GM06990 (cell line): ENCODE data around the gene DMAC2L.

Experiments used
- DNase-seq: peaks from one replicate; pipeline ENCODE4 v3.0.0-alpha.2; 2011; ENCODE audit not compliant: insufficient read length; ENCODE audit errors: extremely low read depth
- H3K27me3 ChIP-seq: replicated peaks from 2 replicates; pipeline ENCODE4 v1.6.0; 2011; ENCODE audit warnings: low read length; ENCODE audit not compliant: control insufficient read depth, insufficient read depth
- H3K36me3 ChIP-seq: 2 replicates; pipeline ENCODE4 v1.5.1; 2011; ENCODE audit warnings: low read length; ENCODE audit not compliant: control insufficient read depth, insufficient read depth
- H3K4me3 ChIP-seq: replicated peaks from 2 replicates; pipeline ENCODE4 v1.5.1; 2011; ENCODE audit warnings: low read depth, mild to moderate bottlenecking, control low read depth, low read length
- CTCF ChIP-seq: IDR thresholded peaks from 2 replicates; pipeline ENCODE4 v1.5.1; 2011; ENCODE audit warnings: low read length, control low read depth, mild to moderate bottlenecking, inconsistent platforms; ENCODE audit not compliant: insufficient read depth, poor library complexity, severe bottlenecking

DMAC2L gene

GRCh38 chr14:50272498-50272897 lies 39.6 kb upstream of the DMAC2L start:
- H3K36me3 ChIP-seq, result no peaks in the 10 kb centered on the region
- no peak for DNase-seq
- TF ChIP-seq CTCF, result no peak
- no peaks in the 10 kb centered on the region for H3K27me3 ChIP-seq
- H3K4me3 ChIP-seq, result no peak overlapping the region

- no peak for TF ChIP-seq CTCF
- H3K27me3 ChIP-seq, result no peaks in the 10 kb centered on the region
- H3K36me3 ChIP-seq, result no peaks in the 10 kb centered on the region
- H3K4me3 ChIP-seq, result no peak overlapping the region
- DNase-seq, result no peak
Observed at GRCh38 chr14:50285861-50286260, 26.3 kb upstream of the DMAC2L start.

DNA sequence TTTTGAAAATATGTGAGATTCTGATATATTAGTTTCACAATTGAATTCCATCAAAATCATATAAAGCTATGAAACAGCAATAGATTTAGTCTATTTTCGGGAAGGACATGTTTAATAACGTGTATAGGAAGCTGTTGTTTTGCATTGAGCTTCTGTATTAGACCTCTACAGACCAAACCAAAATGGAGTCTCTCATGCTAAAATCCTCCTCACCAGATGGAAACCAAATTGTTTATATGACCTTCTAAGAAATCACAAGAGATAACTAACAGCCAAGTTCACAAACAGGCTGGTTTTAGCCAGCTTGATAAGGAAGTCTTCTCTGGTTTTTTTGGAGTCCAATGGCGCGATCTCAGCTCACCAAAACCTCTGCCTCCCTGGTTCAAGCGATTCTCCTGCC lies 24.0 kb upstream of the DMAC2L start:
- H3K27me3 ChIP-seq, result no peaks in the 10 kb centered on the region
- H3K36me3 ChIP-seq, result no peaks in the 10 kb centered on the region
- no peak for DNase-seq
- TF ChIP-seq CTCF, result no peak
- no peak overlapping the region for H3K4me3 ChIP-seq

GRCh38 chr14:50290306-50290705 lies 21.8 kb upstream of the DMAC2L start:
- DNase-seq, result no peak
- H3K36me3 ChIP-seq, result no peaks in the 10 kb centered on the region

DNA sequence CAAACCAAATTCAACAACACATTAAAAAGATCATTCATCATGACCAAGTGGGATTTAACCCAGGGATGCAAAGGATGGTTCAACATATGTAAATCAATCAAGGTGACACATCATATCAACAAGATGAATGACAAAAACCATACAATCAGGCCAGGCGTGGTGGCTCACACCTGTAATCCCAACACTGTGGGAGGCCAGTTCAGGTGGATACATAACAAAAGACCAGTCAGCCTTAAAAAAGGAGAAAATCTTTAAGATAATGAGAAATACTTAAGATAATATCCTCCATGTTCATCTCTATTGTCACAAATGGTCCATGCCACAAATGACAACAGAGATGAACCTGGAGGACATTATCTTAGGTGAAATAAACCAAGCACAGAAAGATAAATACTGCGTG lies 12.5 kb upstream of the DMAC2L start:
- no peaks in the 10 kb centered on the region for H3K27me3 ChIP-seq
- no peaks in the 10 kb centered on the region for H3K36me3 ChIP-seq
- DNase-seq, result no peak
- TF ChIP-seq CTCF, result no peak
- H3K4me3 ChIP-seq, result no peak overlapping the region

More at GRCh38 chr14:50290306-50290705, 21.8 kb upstream of the DMAC2L start:
- no peak for TF ChIP-seq CTCF
- Histone ChIP-seq H3K4me3 (no peak overlapping the region), H3K27me3 (no peaks in the 10 kb centered on the region)

DNA sequence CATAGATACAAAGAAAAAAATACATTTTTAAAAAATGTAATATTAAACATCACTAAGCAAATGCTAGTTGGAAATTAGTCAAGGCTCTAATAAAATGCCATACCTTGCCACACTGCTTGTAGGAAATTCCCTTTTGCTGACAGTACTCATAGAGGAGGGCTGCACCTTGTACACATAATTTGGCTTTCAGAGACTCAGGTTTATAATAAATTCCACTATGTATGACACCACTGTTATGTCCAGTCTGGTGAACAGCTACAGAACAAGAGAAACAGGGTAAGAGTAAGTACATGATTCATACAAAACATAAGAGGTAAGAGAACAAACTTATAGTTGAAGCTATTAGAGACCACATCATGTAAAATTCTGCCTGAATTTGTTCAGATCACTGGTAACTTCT lies 10.2 kb upstream of the DMAC2L start:
- H3K36me3 ChIP-seq, result no peaks in the 10 kb centered on the region
- no peak for TF ChIP-seq CTCF
- no peak for DNase-seq
- H3K27me3 ChIP-seq, result no peaks in the 10 kb centered on the region
- no peak overlapping the region for H3K4me3 ChIP-seq
